Measurements from ENCODE around the gene TSSK3. TPM values are rescaled to one million over a fixed set of nuclear protein-coding genes. Genes with fewer than 3 reads are reported as not detected.
A peak's percentile ranks its signal among the peaks of the same experiment; 100 is the strongest.

The TSSK3 gene
- total and polyA plus RNA-seq, 9 of the 15 experiments (the other 6 are each of a cell fraction or from before 2014, with no cell fraction given), result 0.27 to 2.8 (median 1.9) TPM

DNA sequence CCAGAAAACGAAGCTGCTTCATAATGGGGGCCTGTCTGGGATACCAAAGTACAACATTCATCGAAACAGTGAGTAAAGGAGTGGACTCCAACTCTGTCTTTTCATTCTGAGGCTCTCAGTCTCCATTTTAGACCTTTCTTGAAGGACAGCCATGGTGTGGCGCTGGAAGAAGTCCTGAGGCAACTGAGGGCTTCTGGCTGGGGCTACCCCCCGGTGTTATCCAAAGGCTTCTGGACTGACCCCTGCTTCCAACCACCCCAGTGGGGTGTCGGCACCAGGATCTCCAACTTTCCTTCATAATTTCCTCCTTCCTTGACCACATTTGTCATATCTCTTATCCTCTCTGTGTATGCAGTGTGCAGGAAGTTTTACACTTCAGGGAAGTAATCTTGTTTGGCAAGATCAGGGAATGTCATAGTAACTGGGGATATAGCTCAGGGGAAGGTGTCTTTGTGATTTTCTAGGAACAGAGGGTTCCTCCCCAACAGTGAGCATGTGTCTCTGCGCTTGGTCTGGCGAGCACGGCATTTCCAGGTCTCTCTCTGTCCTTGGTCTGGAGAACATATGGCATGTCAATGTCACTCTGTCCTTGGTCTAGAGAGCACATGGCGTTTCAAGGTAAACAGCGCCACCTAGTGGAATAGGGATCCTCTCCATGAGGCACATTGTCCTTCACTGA, 51.3 kb downstream of the TSSK3 start (continued):
- TF ChIP-seq SUPT5H (IDR thresholded peaks at IDR 0.05), result no peak
- TF ChIP-seq ZNF347 (CRISPR knock-in tag; IDR thresholded peaks at IDR 0.05; ENCODE audit: low read depth), result no peak
- TF ChIP-seq ZNF644 (tag; IDR thresholded peaks at IDR 0.05; ENCODE audit: low read depth), result no peak
- TF ChIP-seq ZNF384 (IDR thresholded peaks at IDR 0.05; ENCODE audit: low read depth, low read length), result 0 out of 2 replicates have a peak, but pooled peaks have one; percentile 18
- no peak for TF ChIP-seq HSF4 (CRISPR knock-in tag; IDR thresholded peaks at IDR 0.05; ENCODE audit: borderline replicate concordance)
- no peak for TF ChIP-seq PRPF4 (IDR thresholded peaks at IDR 0.05; ENCODE audit: insufficient read depth, low read depth, low read length, poor library complexity, severe bottlenecking)
- TF ChIP-seq MCM7 (IDR thresholded peaks at IDR 0.05), result no peak
- TF ChIP-seq, protein P1, sequence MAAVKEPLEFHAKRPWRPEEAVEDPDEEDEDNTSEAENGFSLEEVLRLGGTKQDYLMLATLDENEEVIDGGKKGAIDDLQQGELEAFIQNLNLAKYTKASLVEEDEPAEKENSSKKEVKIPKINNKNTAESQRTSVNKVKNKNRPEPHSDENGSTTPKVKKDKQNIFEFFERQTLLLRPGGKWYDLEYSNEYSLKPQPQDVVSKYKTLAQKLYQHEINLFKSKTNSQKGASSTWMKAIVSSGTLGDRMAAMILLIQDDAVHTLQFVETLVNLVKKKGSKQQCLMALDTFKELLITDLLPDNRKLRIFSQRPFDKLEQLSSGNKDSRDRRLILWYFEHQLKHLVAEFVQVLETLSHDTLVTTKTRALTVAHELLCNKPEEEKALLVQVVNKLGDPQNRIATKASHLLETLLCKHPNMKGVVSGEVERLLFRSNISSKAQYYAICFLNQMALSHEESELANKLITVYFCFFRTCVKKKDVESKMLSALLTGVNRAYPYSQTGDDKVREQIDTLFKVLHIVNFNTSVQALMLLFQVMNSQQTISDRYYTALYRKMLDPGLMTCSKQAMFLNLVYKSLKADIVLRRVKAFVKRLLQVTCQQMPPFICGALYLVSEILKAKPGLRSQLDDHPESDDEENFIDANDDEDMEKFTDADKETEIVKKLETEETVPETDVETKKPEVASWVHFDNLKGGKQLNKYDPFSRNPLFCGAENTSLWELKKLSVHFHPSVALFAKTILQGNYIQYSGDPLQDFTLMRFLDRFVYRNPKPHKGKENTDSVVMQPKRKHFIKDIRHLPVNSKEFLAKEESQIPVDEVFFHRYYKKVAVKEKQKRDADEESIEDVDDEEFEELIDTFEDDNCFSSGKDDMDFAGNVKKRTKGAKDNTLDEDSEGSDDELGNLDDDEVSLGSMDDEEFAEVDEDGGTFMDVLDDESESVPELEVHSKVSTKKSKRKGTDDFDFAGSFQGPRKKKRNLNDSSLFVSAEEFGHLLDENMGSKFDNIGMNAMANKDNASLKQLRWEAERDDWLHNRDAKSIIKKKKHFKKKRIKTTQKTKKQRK (IDR thresholded peaks at IDR 0.05; ENCODE audit: borderline replicate concordance, low read depth, low read length), result no peak
- TF ChIP-seq SP1 (CRISPR knock-in tag; IDR thresholded peaks at IDR 0.05), result peak; percentile 36; the same call in 1 of the 2 replicates
- TF ChIP-seq FOXJ2 (tag; IDR thresholded peaks at IDR 0.05), result no peak
- TF ChIP-seq, protein P2, sequence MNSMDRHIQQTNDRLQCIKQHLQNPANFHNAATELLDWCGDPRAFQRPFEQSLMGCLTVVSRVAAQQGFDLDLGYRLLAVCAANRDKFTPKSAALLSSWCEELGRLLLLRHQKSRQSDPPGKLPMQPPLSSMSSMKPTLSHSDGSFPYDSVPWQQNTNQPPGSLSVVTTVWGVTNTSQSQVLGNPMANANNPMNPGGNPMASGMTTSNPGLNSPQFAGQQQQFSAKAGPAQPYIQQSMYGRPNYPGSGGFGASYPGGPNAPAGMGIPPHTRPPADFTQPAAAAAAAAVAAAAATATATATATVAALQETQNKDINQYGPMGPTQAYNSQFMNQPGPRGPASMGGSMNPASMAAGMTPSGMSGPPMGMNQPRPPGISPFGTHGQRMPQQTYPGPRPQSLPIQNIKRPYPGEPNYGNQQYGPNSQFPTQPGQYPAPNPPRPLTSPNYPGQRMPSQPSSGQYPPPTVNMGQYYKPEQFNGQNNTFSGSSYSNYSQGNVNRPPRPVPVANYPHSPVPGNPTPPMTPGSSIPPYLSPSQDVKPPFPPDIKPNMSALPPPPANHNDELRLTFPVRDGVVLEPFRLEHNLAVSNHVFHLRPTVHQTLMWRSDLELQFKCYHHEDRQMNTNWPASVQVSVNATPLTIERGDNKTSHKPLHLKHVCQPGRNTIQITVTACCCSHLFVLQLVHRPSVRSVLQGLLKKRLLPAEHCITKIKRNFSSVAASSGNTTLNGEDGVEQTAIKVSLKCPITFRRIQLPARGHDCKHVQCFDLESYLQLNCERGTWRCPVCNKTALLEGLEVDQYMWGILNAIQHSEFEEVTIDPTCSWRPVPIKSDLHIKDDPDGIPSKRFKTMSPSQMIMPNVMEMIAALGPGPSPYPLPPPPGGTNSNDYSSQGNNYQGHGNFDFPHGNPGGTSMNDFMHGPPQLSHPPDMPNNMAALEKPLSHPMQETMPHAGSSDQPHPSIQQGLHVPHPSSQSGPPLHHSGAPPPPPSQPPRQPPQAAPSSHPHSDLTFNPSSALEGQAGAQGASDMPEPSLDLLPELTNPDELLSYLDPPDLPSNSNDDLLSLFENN (IDR thresholded peaks at IDR 0.05; ENCODE audit: low read depth in 2 of 2, low read length in 2 of 2), result peak in 1 of 2 experiments; percentile 26; a peak in 1 of 4 replicates
- no peak for TF ChIP-seq SRSF3 (IDR thresholded peaks at IDR 0.05; ENCODE audit: insufficient read depth, low read length)
- TF ChIP-seq CREM (IDR thresholded peaks at IDR 0.05; ENCODE audit: low read depth), result peak; percentile 63; the same call in 1 of the 2 replicates
- no peak for TF ChIP-seq ZFP1 (CRISPR knock-in tag; IDR thresholded peaks at IDR 0.05)
- 0 out of 2 replicates have a peak, but pooled peaks have one; percentile 26 for TF ChIP-seq KLF1 (tag; IDR thresholded peaks at IDR 0.05)
- no peak for TF ChIP-seq SP2 (IDR thresholded peaks at IDR 0.05; ENCODE audit: extremely low read depth, low read depth, low read length, poor library complexity, severe bottlenecking)
- no peak for TF ChIP-seq LEF1 (IDR thresholded peaks at IDR 0.05)
- TF ChIP-seq TRIM24 (IDR thresholded peaks at IDR 0.05), result peak in 1 of 2 experiments; percentile 69; a peak in 3 of 4 replicates
- no peak for TF ChIP-seq POLR2G (IDR thresholded peaks at IDR 0.05; ENCODE audit: low read depth, low read length)
- no peak for TF ChIP-seq TSC22D4 (tag; IDR thresholded peaks at IDR 0.05)
- TF ChIP-seq POLR2AphosphoS5 (IDR thresholded peaks at IDR 0.05; ENCODE audit: control insufficient read depth, insufficient read depth, low read depth, low read length), result no peak
